ENCODE results near the gene EIF3L.

EIF3L gene

DNA sequence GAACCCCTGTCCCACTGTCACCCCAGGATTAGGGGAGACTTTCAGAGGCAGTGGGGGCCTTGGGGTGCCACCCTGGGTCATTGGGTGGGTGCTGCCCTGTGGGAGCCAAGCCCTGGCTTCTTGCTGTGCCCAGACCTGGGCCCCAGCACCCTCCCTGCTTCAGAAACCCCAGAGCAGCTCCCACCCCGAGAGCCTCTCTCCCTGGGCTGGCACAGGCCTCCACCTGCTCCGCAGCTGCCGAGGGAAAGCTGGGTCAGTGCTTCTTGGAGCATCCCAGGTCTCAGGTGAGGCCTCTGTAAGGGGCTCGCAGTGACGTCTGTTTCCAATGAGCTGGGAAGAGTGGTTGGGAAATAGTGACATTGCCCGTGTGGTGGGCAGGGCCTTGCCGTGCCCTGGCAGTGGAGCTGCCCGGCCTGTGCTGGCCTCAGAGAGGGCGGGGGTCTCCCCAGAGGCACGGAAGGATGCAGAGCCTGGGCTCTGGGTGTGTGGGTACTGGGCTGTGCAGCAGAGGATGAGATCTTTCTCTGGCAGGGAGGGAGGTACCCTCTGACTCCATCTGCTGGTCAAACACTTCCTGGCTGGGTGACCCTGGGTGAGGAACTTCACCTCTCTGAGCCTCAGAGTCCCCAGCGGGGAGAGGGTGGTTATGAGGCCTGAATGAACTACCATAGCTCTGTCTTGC, 81.2 kb downstream of the EIF3L start:
- DNase-seq (ENCODE audit: extremely low spot score), result no peak
- TF ChIP-seq, protein P1, sequence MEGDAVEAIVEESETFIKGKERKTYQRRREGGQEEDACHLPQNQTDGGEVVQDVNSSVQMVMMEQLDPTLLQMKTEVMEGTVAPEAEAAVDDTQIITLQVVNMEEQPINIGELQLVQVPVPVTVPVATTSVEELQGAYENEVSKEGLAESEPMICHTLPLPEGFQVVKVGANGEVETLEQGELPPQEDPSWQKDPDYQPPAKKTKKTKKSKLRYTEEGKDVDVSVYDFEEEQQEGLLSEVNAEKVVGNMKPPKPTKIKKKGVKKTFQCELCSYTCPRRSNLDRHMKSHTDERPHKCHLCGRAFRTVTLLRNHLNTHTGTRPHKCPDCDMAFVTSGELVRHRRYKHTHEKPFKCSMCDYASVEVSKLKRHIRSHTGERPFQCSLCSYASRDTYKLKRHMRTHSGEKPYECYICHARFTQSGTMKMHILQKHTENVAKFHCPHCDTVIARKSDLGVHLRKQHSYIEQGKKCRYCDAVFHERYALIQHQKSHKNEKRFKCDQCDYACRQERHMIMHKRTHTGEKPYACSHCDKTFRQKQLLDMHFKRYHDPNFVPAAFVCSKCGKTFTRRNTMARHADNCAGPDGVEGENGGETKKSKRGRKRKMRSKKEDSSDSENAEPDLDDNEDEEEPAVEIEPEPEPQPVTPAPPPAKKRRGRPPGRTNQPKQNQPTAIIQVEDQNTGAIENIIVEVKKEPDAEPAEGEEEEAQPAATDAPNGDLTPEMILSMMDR (IDR thresholded peaks at IDR 0.05; ENCODE audit: control extremely low read depth, extremely low read depth, low read depth, missing control alignments), result peak; percentile 26
- CTCF ChIA-PET, result interaction anchor here (1.5 to 5.0 kb wide), 5 partner anchors 25 to 298 kb away, joined by 4 to 36 read pairs (median 5); partner anchors contain the start of genes ANKRD54 and MICALL1
- POLR2A ChIA-PET, result interaction anchor here (1.6 kb wide), 1 partner anchor 12 kb away, joined by 3 read pairs; no protein-coding TSS in a partner anchor

DNA sequence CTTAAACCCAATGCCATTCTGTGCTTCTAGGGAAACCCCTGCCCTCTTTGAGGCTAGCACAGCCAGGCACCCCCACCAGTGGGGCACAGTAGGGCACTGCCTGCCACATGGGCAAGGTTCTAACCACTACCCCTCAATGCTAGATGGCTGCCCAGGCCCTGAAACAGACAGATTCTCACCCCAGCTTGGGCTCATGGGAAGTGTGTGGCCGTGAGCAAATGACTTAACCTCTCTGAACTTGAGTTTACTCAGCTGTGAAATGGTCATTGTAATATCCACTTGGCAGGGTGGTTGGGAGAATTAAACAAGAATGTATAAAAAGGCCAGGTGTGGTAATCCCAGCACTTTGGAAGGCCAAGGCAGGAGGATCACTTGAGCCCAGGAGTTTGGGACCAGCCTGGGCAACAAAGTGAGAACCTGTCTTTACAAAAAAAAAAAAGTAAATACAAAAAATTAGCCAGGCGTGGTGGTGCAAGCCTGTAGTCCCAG, 81.8 kb downstream of the EIF3L start:
- TF ChIP-seq, protein P1 (IDR thresholded peaks at IDR 0.05; ENCODE audit: control extremely low read depth, extremely low read depth, low read depth, missing control alignments), result no peak
- ChIA-PET CTCF (interaction anchor here (1.0 to 5.0 kb wide), 6 partner anchors 25 to 298 kb away, joined by 3 to 36 read pairs (median 4); partner anchors contain the start of genes ANKRD54 and MICALL1), POLR2A (interaction anchor here (1.6 kb wide), 1 partner anchor 13 kb away, joined by 3 read pairs; no protein-coding TSS in a partner anchor)
- no peak for DNase-seq (ENCODE audit: extremely low spot score)

DNA sequence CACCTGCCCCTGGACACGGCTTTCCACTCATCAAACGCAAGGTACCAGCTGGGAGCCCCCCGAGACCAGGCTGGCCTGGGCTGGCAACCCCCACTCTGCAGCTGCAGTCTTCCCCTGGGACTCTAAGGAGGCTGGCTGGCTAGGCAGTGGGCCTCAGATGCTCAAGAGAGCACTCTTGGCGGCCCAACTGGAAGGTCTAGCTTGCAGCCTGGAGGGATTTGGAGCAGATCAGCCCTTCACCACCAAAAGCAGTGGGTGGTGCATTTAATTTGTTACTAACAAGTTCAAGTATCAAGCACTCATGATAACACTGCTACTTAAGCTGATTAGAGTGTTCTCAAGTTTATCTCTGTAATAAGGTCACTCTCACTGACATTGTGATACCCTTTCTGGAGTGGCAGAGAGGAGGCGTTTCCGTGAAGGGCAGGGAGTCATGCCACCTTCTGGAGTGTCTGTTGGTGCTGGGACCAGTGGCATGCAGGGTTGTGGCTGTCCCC, 82.7 kb downstream of the EIF3L start:
- CTCF ChIA-PET, result interaction anchor here (1.0 to 5.0 kb wide), 10 partner anchors 16 to 299 kb away, joined by 3 to 36 read pairs (median 4); partner anchors contain the start of gene ANKRD54
- TF ChIP-seq, protein P1 (IDR thresholded peaks at IDR 0.05; ENCODE audit: control extremely low read depth, extremely low read depth, low read depth, missing control alignments), result no peak
- no peak for DNase-seq (ENCODE audit: extremely low spot score)
- POLR2A ChIA-PET, result no interaction called here

DNA sequence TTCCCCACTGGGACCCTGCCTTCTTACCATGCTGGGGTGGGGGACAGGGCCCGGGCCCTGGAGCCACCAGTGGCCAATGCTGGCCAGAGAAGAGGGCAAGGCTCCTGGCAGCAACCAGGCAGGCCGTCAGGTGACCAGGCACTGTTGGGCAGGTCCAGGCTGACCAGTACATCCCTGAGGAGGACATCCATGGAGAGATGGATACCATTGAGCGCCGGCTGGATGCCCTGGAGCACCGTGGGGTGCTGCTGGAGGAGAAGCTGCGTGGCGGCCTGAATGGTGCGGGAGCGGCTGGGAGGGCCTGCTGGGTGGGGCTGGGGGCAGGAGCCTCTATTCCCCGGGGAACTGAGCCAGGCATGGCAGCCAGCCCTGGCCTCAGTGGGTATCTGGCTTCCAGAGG, 83.2 kb downstream of the EIF3L start:
- TF ChIP-seq, protein P1 (IDR thresholded peaks at IDR 0.05; ENCODE audit: control extremely low read depth, extremely low read depth, low read depth, missing control alignments), result no peak
- POLR2A ChIA-PET, result no interaction called here

DNA sequence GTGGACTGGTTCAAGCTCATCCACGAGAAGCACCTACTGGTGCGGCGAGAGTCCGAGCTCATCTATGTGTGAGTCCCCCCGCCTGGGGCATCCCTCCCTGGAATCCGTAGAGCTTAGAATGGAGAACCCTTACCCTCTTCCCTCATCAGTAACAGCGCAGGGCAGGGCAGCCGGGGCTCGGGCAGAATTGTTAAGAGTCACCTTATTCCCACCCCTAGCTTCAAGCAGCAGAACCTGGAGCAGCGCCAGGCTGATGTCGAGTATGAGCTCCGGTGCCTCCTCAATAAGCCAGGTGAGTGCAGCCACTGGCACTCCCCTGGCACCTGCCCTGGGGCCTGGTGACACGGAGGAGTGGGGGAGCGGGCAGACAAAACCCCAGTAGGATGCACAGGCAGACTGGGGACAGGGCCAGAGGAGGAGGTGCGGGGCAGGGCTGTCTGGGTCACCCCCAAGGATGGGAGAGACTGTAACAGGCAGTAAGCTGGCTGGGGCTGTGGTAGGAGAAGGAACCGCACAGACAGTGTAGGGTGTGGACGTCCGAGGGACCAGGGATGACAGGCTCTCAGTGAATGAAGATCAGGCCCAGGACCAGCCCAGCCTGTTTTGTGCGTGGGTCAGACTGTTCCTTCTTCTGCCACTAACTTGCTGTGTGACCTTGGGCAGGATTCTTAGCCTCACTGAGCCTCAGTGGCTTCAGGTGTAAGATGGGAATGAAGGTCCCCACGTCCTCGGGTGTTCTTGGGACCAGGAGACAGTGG, 83.8 kb downstream of the EIF3L start:
- no peak for DNase-seq (ENCODE audit: extremely low spot score)
- CTCF ChIA-PET, result interaction anchor here (0.8 to 5.0 kb wide), 13 partner anchors 10 to 341 kb away, joined by 3 to 36 read pairs (median 5); partner anchors contain the start of gene MICALL1
- POLR2A ChIA-PET, result no interaction called here
- TF ChIP-seq, protein P1 (IDR thresholded peaks at IDR 0.05; ENCODE audit: control extremely low read depth, extremely low read depth, low read depth, missing control alignments), result no peak

More for the DNA sequence above, 83.2 kb downstream of the EIF3L start:
- CTCF ChIA-PET, result interaction anchor here (0.9 to 5.0 kb wide), 11 partner anchors 13 to 340 kb away, joined by 3 to 36 read pairs (median 5); partner anchors contain the start of gene MICALL1
- DNase-seq (ENCODE audit: extremely low spot score), result no peak

Data from GM10248 (cell line).